Stimulated activated CD4-positive, alpha-beta T cell treated with anti-CD3 and anti-CD28 coated beads, Interleukin-4, amount 100 ng/mL, for 24 hours (primary cell): ENCODE results near the gene FAM174B.

ENCODE experiments used
- DNase-seq: peaks from one replicate; pipeline ENCODE4 v3.0.0-alpha.2; 2020

The FAM174B gene

GRCh38 chr15:92638709-92639365, 16.7 kb downstream of the FAM174B start:
- DNase-seq, result no peak

DNA sequence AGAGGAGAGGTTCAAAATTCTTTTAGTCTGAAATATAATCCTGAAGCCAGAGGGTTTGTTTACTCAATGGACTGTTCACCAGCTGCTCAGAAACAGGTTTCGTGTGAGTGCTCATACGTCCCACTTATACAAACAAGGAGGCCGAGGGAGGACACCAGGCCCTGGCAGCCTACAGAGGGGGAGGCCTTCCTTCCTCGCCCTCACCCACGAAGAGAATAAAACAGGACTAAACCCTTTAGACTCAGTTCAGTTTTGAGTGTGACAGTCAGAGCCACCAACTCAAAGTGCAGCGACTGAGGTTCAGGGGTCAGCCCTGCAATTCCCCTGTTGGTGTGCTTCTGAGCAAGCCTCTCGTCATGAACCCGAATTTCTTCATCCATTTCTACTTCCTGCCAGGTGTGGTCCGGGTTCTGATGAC, 17.3 kb downstream of the FAM174B start:
- DNase-seq, result no peak

GRCh38 chr15:92637626-92638025, 17.9 kb downstream of the FAM174B start:
- DNase-seq, result no peak

- DNase-seq, result no peak
Observed at GRCh38 chr15:92636908-92637481, 18.6 kb downstream of the FAM174B start.

GRCh38 chr15:92636401-92636907, 19.1 kb downstream of the FAM174B start:
- DNase-seq, result no peak

- DNase-seq, result no peak
Observed at GRCh38 chr15:92634671-92635201, 20.8 kb downstream of the FAM174B start.

- DNase-seq, result no peak
Observed at GRCh38 chr15:92634060-92634459, 21.5 kb downstream of the FAM174B start.

DNA sequence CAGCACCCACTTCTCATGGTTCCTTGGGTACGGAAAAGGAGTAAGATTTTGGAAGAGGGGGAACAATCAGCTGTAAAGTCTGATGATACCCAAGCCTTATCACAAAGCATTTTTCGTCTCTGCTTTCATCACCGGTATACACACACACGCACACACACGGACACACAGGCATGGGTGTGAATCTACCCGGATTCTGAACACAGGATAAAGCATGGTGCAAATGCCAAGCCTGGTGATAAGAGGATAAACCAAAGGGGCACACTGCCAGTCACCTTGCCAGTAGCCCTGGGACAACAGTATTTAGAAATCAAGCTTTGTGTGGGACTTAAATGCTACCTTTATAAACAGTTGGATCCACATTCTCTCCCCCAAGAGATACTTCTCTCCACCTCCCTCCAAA, 22.2 kb downstream of the FAM174B start:
- DNase-seq, result no peak

- DNase-seq, result no peak
Observed at GRCh38 chr15:92633001-92633400, 22.6 kb downstream of the FAM174B start.

GRCh38 chr15:92631721-92632120, 23.9 kb downstream of the FAM174B start:
- no peak for DNase-seq

DNA sequence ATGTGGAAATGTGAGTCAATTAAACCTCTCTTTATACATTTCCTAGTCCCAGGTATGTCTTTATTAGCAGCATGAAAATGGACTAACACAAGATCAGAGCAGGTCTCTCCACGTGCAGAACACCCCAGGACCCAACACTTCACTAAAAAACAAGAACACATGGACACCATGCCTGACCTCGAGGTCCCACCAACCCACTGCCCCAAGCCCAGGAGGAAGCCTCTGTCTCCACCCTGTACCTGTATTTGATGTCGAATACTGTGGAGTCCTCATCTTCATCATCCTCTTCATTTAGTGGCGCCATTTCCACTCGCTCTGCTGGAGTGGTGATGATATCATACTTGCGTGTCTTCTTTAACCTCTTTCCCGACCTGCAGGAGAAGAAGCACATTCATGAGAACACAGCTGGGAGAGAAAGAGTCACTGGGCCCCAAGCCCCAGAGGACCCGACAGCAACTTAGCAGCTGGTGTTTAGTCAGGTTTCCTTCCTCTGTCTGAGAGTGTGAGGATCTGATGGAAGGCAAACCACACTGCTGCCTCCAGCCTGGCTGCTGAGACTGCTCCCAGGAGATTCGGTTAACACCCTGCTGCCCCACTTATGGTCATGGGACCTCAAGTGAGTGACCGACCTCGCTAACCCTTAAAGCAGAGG, 25.5 kb downstream of the FAM174B start:
- no peak for DNase-seq

GRCh38 chr15:92629276-92629974, 26.1 kb downstream of the FAM174B start:
- peak; percentile 36 for DNase-seq

- no peak for DNase-seq
Observed at GRCh38 chr15:92627014-92627413, 28.6 kb downstream of the FAM174B start.

GRCh38 chr15:92625251-92625980, 30.2 kb downstream of the FAM174B start:
- peak; percentile 32 for DNase-seq

- DNase-seq, result no peak
Observed at GRCh38 chr15:92624401-92624991, 31.1 kb downstream of the FAM174B start.

DNA sequence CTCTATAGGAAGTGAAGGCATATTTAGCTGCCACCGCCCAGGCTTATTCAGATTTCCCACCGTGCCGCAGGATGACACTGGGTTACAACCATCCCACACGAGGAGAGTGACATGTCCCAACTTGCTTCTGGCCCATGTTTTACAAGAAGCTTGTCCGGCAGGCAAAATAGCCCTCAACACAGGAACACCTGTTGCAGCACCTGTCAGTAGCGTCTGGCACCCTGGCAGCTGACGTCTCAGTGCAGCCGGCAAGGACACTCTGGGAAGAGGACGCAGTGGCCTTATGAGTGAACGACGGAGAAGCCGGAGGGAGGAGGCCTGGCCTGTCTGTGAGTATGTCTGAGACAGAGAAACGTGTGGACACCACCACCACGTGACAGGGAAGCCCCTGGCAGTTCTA, 32.1 kb downstream of the FAM174B start:
- DNase-seq, result no peak

DNA sequence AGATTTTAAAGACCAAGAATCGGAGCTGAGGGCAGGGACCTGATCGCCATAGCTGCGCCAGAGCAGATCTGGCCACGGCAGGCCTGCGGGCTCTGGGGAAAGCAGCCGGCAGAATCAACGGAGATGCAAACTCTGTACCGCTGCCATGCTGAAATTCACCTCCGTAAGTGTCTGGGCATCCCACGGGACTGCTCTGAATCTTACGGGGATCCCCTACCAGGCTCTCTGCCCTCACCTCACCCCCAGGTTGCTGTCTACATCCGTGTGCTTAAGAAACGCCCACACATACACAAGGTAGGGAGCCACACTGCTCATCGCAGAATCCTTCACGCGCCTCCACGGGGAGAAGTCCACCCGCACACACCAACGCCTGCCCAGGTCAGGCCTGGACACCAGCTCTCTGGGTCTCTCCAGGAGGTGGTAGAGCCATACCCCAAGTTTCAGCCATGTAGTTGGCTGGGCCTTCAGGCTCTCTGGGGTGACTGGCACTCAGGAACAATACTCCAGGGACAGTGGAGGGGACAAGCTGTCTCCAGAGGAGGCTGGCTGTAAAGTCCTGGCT, 33.5 kb downstream of the FAM174B start:
- no peak for DNase-seq

DNA sequence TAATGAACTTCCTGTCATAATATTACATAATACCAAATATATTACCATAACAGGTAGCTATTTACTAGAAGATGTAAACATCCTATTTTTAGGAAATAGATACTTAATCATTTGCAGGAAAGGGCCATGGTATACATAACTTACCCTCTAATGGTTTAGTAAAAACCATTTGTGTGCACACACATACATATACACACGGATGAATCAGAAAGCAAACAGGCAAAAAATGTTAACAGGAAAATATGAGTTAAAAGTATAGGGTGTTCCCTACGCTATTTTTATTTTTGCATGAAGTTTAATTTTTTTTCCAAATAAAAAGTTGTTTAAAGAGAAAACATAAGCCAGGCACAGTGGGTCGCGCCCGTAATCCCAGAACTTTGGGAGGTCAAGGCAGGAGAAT, 34.6 kb downstream of the FAM174B start:
- DNase-seq, result no peak

GRCh38 chr15:92619145-92620101, 36.2 kb downstream of the FAM174B start:
- DNase-seq, result no peak
